ENCODE results near the gene VSIG10L2. TPM values are rescaled to one million over a fixed set of nuclear protein-coding genes. Genes with fewer than 3 reads are reported as not detected.

Gene VSIG10L2
- total and polyA plus RNA-seq, 2 donors from 2014 or later: not detected

GRCh38 chr11:125923633-125924032, 22.2 kb upstream of the VSIG10L2 start:
- H3K36me3 ChIP-seq (ENCODE audit: control insufficient read depth in 2 of 3, insufficient read depth in 3 of 3, low read length in 3 of 3): no peaks in the 10 kb centered on the region
- H3K4me3 ChIP-seq (ENCODE audit: low read length in 3 of 3): no peak overlapping the region
- DNase-seq (no peak), FAIRE-seq (no peak)
- no peaks in the 10 kb centered on the region for H3K27me3 ChIP-seq (ENCODE audit: control insufficient read depth, insufficient read depth, low read length)
- no peak overlapping the region for H3K9ac ChIP-seq (ENCODE audit: low read length in 3 of 3)
- intact Hi-C loops (cut with DNase I): loop anchor here (5.0 kb wide), 1 partner anchor 269 kb away; no protein-coding TSS in a partner anchor
- H3K27ac ChIP-seq (ENCODE audit: low read depth in 2 of 2, low read length in 2 of 2): no peak overlapping the region
- no peaks in the 10 kb centered on the region for H3K9me3 ChIP-seq (ENCODE audit: control insufficient read depth in 2 of 3, insufficient read depth in 1 of 3, low read length in 3 of 3)
- no peaks in the 10 kb centered on the region for H3K4me1 ChIP-seq (ENCODE audit: control insufficient read depth in 2 of 3, insufficient read depth in 2 of 3, low read depth in 1 of 3, low read length in 3 of 3)
- TF ChIP-seq CTCF (IDR thresholded peaks at IDR 0.05; ENCODE audit: borderline replicate concordance, extremely low read depth, insufficient read depth): no peak

DNA sequence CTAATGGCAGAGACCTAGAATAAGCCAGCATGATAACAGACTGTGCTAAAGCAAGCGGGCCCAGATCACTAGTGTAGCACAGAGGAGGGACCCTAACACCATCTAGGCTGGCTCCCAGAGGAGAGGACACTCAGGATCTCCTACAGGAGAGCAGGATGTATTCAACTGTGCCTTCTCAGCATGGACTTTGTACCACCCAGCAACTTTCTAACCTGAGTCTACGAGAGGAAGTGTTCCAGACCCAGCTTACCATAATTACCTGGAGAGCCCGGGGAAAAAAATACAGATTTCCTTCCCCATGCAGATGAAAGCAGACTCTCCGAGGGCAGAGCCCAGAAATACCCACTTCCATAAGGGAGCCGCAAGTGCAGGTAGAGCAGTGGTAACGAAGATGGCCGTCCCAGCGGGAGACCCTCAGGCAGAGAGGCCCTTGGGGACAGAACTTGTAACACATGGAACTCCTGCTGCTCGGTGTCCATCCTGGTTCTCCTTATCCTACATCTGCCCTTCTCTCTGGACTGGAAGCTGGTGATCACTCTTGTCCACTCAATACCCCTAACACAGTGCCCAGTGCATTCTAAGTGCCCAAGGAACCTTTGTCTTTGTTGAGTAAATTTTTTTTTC, 21.3 kb upstream of the VSIG10L2 start:
- no peaks in the 10 kb centered on the region for H3K27me3 ChIP-seq (ENCODE audit: control insufficient read depth, insufficient read depth, low read length)
- no peak for TF ChIP-seq CTCF (IDR thresholded peaks at IDR 0.05; ENCODE audit: borderline replicate concordance, extremely low read depth, insufficient read depth)
- no peaks in the 10 kb centered on the region for H3K9me3 ChIP-seq (ENCODE audit: control insufficient read depth in 2 of 3, insufficient read depth in 1 of 3, low read length in 3 of 3)
- FAIRE-seq: no peak
- intact Hi-C loops (cut with DNase I): loop anchor here (5.0 kb wide), 1 partner anchor 268 kb away; no protein-coding TSS in a partner anchor
- H3K9ac ChIP-seq (ENCODE audit: low read length in 3 of 3): no peak overlapping the region
- no peaks in the 10 kb centered on the region for H3K36me3 ChIP-seq (ENCODE audit: control insufficient read depth in 2 of 3, insufficient read depth in 3 of 3, low read length in 3 of 3)
- H3K4me1 ChIP-seq (ENCODE audit: control insufficient read depth in 2 of 3, insufficient read depth in 2 of 3, low read depth in 1 of 3, low read length in 3 of 3): no peaks in the 10 kb centered on the region
- DNase-seq: no peak
- H3K4me3 ChIP-seq (ENCODE audit: low read length in 3 of 3): no peak overlapping the region
- H3K27ac ChIP-seq (ENCODE audit: low read depth in 2 of 2, low read length in 2 of 2): no peak overlapping the region

DNA sequence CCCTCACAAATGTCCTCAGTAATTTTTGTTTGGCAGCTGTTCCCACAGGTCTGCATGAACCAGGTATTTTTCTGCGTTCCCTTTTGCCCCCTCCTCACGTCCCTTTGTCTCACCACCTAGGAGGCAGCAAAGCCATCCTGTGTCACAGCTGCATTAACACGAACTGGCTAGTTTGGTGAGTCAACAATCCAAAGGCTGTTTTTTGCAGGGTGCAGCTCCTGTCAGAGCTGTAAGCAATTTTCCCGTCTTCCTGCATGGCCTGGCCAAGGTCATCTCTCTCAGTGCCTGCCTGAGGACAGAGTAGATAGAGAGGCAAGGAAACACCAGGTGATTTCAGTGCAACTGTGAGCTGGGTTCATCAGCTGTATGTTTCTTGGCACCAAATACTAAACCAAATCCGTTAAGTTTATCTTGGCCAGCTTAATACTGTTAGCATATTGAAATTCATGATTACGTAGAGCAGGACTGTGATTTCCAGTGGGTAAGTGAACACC, 20.6 kb upstream of the VSIG10L2 start:
- intact Hi-C loops (cut with DNase I): no loop called here
- DNase-seq: no peak
- no peak for FAIRE-seq

More for the DNA sequence above, 20.6 kb upstream of the VSIG10L2 start:
- H3K9me3 ChIP-seq (ENCODE audit: control insufficient read depth in 2 of 3, insufficient read depth in 1 of 3, low read length in 3 of 3): no peaks in the 10 kb centered on the region
- H3K36me3 ChIP-seq (ENCODE audit: control insufficient read depth in 2 of 3, insufficient read depth in 3 of 3, low read length in 3 of 3): no peaks in the 10 kb centered on the region
- no peak overlapping the region for H3K9ac ChIP-seq (ENCODE audit: low read length in 3 of 3)
- TF ChIP-seq CTCF (IDR thresholded peaks at IDR 0.05; ENCODE audit: borderline replicate concordance, extremely low read depth, insufficient read depth): no peak
- no peak overlapping the region for H3K4me3 ChIP-seq (ENCODE audit: low read length in 3 of 3)
- H3K27me3 ChIP-seq (ENCODE audit: control insufficient read depth, insufficient read depth, low read length): no peaks in the 10 kb centered on the region
- no peak overlapping the region for H3K27ac ChIP-seq (ENCODE audit: low read depth in 2 of 2, low read length in 2 of 2)
- no peaks in the 10 kb centered on the region for H3K4me1 ChIP-seq (ENCODE audit: control insufficient read depth in 2 of 3, insufficient read depth in 2 of 3, low read depth in 1 of 3, low read length in 3 of 3)

Data from kidney (tissue), 14 donors.